Measurements from ENCODE around the gene RPA3. TPM values are rescaled to one million over a fixed set of nuclear protein-coding genes. Genes with fewer than 3 reads are reported as not detected.

Gene RPA3
- total RNA-seq, 2 experiments from 2014 or later, result 32.9 to 36.5 TPM

DNA sequence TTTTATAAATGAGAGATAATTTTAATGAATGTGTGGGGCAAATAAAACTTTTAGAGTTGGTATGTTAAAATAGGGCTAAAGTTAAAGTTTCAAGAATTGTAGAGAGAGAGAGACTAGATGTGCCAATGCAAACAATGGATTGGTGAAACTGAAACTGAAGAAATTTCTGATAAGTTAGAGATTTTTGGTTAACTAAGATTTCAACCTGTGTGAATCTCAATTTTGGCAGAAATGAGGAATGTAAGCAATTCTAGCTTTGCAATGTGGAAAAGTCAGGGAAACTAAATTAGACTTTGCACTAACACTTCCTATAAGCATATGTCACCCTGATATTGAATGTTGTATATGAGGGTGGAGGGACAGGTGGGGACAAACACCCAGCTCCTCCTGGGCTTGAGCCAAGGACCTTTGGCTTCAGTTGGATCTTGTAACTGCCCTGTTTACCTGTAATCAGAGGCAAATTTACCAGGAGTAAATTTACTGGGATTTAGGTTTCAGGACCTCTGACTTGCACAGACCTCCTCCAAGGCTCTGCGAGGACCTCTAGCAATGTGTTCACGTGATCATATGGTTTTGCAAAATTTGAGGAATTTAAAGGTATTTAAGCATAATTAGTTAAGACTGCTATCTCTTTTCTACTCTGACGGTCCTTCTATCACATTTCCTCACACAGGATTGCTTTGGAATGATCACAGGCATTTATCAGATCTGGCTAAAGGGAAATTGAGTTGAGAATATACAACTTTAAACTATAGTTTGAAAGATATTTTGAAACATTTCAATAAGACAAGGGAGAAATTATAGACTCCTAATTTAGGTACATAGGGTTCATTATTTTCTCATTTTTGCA, 33.1 kb upstream of the RPA3 start:
- no peak for TF ChIP-seq CTCF (IDR thresholded peaks at IDR 0.05)
- Mint-ChIP-seq H3K4me3 (no peak overlapping the region), H3K36me3 (ENCODE audit: low read depth) (no peaks in the 10 kb centered on the region), H3K27ac (no peak overlapping the region), H3K27me3 (no peaks in the 10 kb centered on the region), H3K4me1 (ENCODE audit: low read depth) (peaks cover 11% of the 10 kb centered on the region), H3K9me3 (no peaks in the 10 kb centered on the region)
- DNase-seq, result no peak
- Histone ChIP-seq H3K27me3 (ENCODE audit: control insufficient read depth in 1 of 2, insufficient read depth in 2 of 2, low read length in 2 of 2) (no peaks in the 10 kb centered on the region), H3K27ac (ENCODE audit: low read depth in 1 of 2, low read length in 2 of 2) (no peak overlapping the region), H3K4me1 (ENCODE audit: insufficient read depth, low read length) (no peaks in the 10 kb centered on the region), H3K4me3 (ENCODE audit: low read length) (no peak overlapping the region), H3K9me3 (ENCODE audit: control insufficient read depth in 1 of 2, insufficient read depth in 1 of 2, low read length in 2 of 2) (no peaks in the 10 kb centered on the region), H3K36me3 (ENCODE audit: insufficient read depth, low read length) (no peaks in the 10 kb centered on the region)
- ChIA-PET CTCF (interaction anchor here (1.6 kb wide), 1 partner anchor 7 kb away, joined by 5 read pairs; no protein-coding TSS in a partner anchor), POLR2A (no interaction called here)
- no peak for ATAC-seq (ENCODE audit: poor library complexity)
- intact Hi-C loops (cut with DNase I, micrococcal nuclease), result no loop called here

DNA sequence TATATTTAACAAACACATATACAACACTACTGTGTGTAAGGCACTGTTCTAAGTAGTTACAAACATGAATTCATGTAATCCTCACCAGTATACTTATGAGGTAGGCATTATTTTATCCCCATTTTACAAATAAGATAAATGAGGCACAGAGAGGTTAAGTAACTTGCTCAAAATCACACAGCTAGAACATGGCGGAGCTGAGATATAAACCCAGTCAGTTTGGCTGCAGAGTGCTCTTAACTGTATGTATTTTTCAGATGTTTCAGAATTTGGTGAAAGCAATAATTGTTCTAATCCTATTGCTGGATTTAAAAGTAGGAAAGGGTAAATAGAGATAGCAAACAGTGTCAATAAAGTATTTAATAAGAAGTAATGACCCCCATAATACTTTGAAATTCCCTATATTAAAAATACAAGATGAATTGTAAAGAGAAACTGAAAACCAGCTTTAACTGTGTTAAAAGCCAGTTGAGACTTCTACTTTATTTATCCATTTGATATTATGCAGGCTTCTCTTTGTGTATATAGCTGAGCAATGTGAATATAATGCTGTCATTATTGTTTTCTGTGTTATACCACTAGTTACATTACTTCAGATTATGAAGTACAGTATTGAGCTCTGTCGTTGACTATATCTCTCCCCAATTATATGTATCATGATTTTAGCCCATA, 32.3 kb upstream of the RPA3 start:
- DNase-seq, result no peak
- H3K27ac ChIP-seq (ENCODE audit: low read depth in 1 of 2, low read length in 2 of 2), result no peak overlapping the region
- Mint-ChIP-seq H3K4me1 (ENCODE audit: low read depth) (peaks cover 16% of the 10 kb centered on the region), H3K27ac (no peak overlapping the region), H3K27me3 (no peaks in the 10 kb centered on the region), H3K4me3 (no peak overlapping the region), H3K36me3 (ENCODE audit: low read depth) (no peaks in the 10 kb centered on the region), H3K9me3 (no peaks in the 10 kb centered on the region)
- no peak for TF ChIP-seq CTCF (IDR thresholded peaks at IDR 0.05)
- CTCF ChIA-PET, result interaction anchor here (1.6 kb wide), 1 partner anchor 8 kb away, joined by 5 read pairs; no protein-coding TSS in a partner anchor
- no peaks in the 10 kb centered on the region for H3K27me3 ChIP-seq (ENCODE audit: control insufficient read depth in 1 of 2, insufficient read depth in 2 of 2, low read length in 2 of 2)
- H3K4me3 ChIP-seq (ENCODE audit: low read length), result no peak overlapping the region
- no peak for ATAC-seq (ENCODE audit: poor library complexity)
- no peaks in the 10 kb centered on the region for H3K9me3 ChIP-seq (ENCODE audit: control insufficient read depth in 1 of 2, insufficient read depth in 1 of 2, low read length in 2 of 2)
- no peaks in the 10 kb centered on the region for H3K4me1 ChIP-seq (ENCODE audit: insufficient read depth, low read length)
- no peaks in the 10 kb centered on the region for H3K36me3 ChIP-seq (ENCODE audit: insufficient read depth, low read length)
- intact Hi-C loops (cut with DNase I, micrococcal nuclease), result no loop called here
- POLR2A ChIA-PET, result no interaction called here

GRCh38 chr7:7746458-7746857, 28.1 kb upstream of the RPA3 start:
- no peak for ATAC-seq (ENCODE audit: poor library complexity)
- no peaks in the 10 kb centered on the region for H3K9me3 Mint-ChIP-seq

More at GRCh38 chr7:7746458-7746857, 28.1 kb upstream of the RPA3 start:
- no peak overlapping the region for H3K4me3 Mint-ChIP-seq
- peaks cover 16% of the 10 kb centered on the region for H3K4me1 Mint-ChIP-seq (ENCODE audit: low read depth)
- H3K27me3 ChIP-seq (ENCODE audit: control insufficient read depth in 1 of 2, insufficient read depth in 2 of 2, low read length in 2 of 2), result no peaks in the 10 kb centered on the region
- no peak overlapping the region for H3K4me3 ChIP-seq (ENCODE audit: low read length)
- no peaks in the 10 kb centered on the region for H3K27me3 Mint-ChIP-seq
- no peak for TF ChIP-seq CTCF (IDR thresholded peaks at IDR 0.05)
- no peak overlapping the region for H3K27ac ChIP-seq (ENCODE audit: low read depth in 1 of 2, low read length in 2 of 2)
- no peaks in the 10 kb centered on the region for H3K9me3 ChIP-seq (ENCODE audit: control insufficient read depth in 1 of 2, insufficient read depth in 1 of 2, low read length in 2 of 2)
- no peaks in the 10 kb centered on the region for H3K4me1 ChIP-seq (ENCODE audit: insufficient read depth, low read length)
- H3K27ac Mint-ChIP-seq, result no peak overlapping the region
- ChIA-PET CTCF (no interaction called here), POLR2A (no interaction called here)
- no peaks in the 10 kb centered on the region for H3K36me3 ChIP-seq (ENCODE audit: insufficient read depth, low read length)
- no peak for DNase-seq
- no peaks in the 10 kb centered on the region for H3K36me3 Mint-ChIP-seq (ENCODE audit: low read depth)
- intact Hi-C loops (cut with DNase I, micrococcal nuclease), result no loop called here

Measured in CD4-positive, alpha-beta T cell (primary cell).